ENCODE data around the gene RAB11A.

GRCh38 chr15:65870889-65871533, 1.7 kb downstream of the RAB11A start:
- TF ChIP-seq POLR2AphosphoS5 (IDR thresholded peaks at IDR 0.05; ENCODE audit: borderline replicate concordance, low read depth, low read length) (no peak; the same call in 1 of the 2 replicates), EZH2 (IDR thresholded peaks at IDR 0.05) (no peak)

All from SK-N-MC (cell line).